Transverse colon (tissue), 4 donors: ENCODE measurements around the gene IL3RA. TPM values are rescaled to one million over a fixed set of nuclear protein-coding genes. Genes with fewer than 3 reads are reported as not detected.
A peak's percentile ranks its signal among the peaks of the same experiment; 100 is the strongest.

Experiments used
- DNase-seq: peaks from one replicate; pipeline ENCODE4 v3.0.0-alpha.2; 2019
- H3K27ac ChIP-seq, 4 donors: fragments of 200-600 bp; sonication (generic); 2 replicates each; pipeline ENCODE4 v1.5.1; 2016 to 2018; ENCODE audit warnings: inconsistent platforms in 4 of 4
- H3K27me3 ChIP-seq: fragments of 200-600 bp; sonication (generic); 2 replicates; pipeline ENCODE4 v1.5.1; 2017; ENCODE audit warnings: inconsistent platforms
- H3K36me3 ChIP-seq, 4 donors: fragments of 200-600 bp; sonication (generic); 2 replicates each; pipeline ENCODE4 v1.5.1; 2017 to 2019; ENCODE audit warnings: inconsistent platforms in 4 of 4
- H3K4me1 ChIP-seq, 4 donors: fragments of 200-600 bp; sonication (generic); 2 replicates each; pipeline ENCODE4 v1.5.1; 2017 to 2020; ENCODE audit warnings: inconsistent platforms in 4 of 4
- H3K4me3 ChIP-seq, 4 donors: fragments of 200-600 bp; sonication (generic); 1 replicate in 1 of 4; 2 replicates in 3 of 4; pipeline versions ENCODE4 v1.5.1 to v1.6.1; 2017 to 2019; ENCODE audit warnings: inconsistent platforms in 4 of 4
- H3K9me3 ChIP-seq, 2 donors: fragments of 200-600 bp; sonication (generic); 2 replicates each; pipeline ENCODE4 v1.5.1; 2017 to 2019; ENCODE audit warnings: inconsistent platforms in 2 of 2
- CTCF ChIP-seq, 5 experiments: fragments of 200-600 bp in 3 of 5; fragments of 450-650 bp in 2 of 5; sonication (generic) in 3 of 5; IDR thresholded peaks; 1 replicate in 2 of 5; 2 replicates in 3 of 5; pipeline ENCODE4 v1.5.1; 2016 to 2017; ENCODE audit warnings: antibody characterized with exemption in 5 of 5, inconsistent platforms in 3 of 5, mild to moderate bottlenecking in 2 of 5, moderate library complexity in 1 of 5
- EP300 ChIP-seq: sonication (generic); formaldehyde crosslinking; IDR thresholded peaks from one replicate; pipeline ENCODE4 v1.6.1; 2017; ENCODE audit warnings: antibody characterized with exemption, low read depth
- POLR2A ChIP-seq: fragments of 450-650 bp; IDR thresholded peaks from one replicate; pipeline ENCODE4 v1.6.1; 2016; ENCODE audit warnings: antibody characterized with exemption, mild to moderate bottlenecking, moderate library complexity
- POLR2AphosphoS5 ChIP-seq, 3 donors: sonication (generic); formaldehyde crosslinking; IDR thresholded peaks; one replicate each; pipeline ENCODE4 v1.6.1; 2016; ENCODE audit warnings: antibody characterized with exemption in 3 of 3
- WGBS, 2 donors: methylation state at CpG; one replicate each; pipeline ENCODE4 v1.1.5; 2018; ENCODE audit warnings: low coverage in 1 of 2; 5-methylcytosine and 5-hydroxymethylcytosine counted together
- in situ Hi-C, 4 donors: fragments of 200-750 bp; cut with MboI; loops; one replicate each; pipeline versions ENCODE4 v1.15.0 to v1.15.1; 2017; ENCODE audit warnings: low sequenced_read_pairs in 3 of 4, low pct_ligation_motif_present in 1 of 4, low pct_unique_long_range_greater_than_20kb in 1 of 4
- intact Hi-C: fragments of 100-400 bp; cut with DNase I; formaldehyde crosslinking; loops from one replicate; pipeline ENCODE4 v1.15.1; 2023; ENCODE audit warnings: low total_unique reads
- total RNA-seq, 4 donors: library from RNA; depleted of rRNA; stranded (reverse); fragments of >200 nt; gene quantifications; one replicate each; pipeline ENCODE4 v1.1.0, GENCODE V29; 2016

IL3RA gene
- total RNA-seq, 4 donors from 2014 or later, result 3.0 to 11.1 (median 5.8) TPM

DNA sequence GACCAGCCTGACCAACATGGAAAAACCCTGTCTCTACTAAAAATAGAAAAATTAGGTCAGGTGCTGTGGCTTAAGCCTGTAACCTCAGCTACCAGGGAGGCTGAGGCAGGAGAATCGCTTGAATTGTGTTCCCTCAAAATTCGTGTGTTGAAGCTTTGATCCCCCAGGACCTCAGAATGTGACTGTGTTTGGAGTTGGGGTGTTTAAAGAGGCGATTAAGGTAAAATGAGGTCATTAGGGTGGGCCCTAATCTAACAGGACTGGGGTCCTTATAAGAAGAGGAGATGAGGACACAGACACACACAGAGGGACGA, 31.8 kb downstream of the IL3RA start:
- 89% methylated on average over 4 of the region's 4 CpGs; no CpG with 5 or more reads in 1 of the 2 donors for WGBS, 2 donors
- TF ChIP-seq POLR2A, result no peak
- TF ChIP-seq POLR2AphosphoS5 (IDR thresholded peaks at IDR 0.05), result no peak
- no peak for TF ChIP-seq CTCF (IDR thresholded peaks at IDR 0.05)
- TF ChIP-seq EP300, result no peak
- H3K4me3 ChIP-seq, result no peak overlapping the region
- intact Hi-C loops (no loop called here), in situ Hi-C loops (no loop called here)
- no peaks in the 10 kb centered on the region for H3K9me3 ChIP-seq
- H3K27me3 ChIP-seq, result no peaks in the 10 kb centered on the region
- no peak overlapping the region for H3K27ac ChIP-seq
- no peak for DNase-seq
- no peaks in the 10 kb centered on the region for H3K36me3 ChIP-seq
- no peaks in the 10 kb centered on the region for H3K4me1 ChIP-seq

DNA sequence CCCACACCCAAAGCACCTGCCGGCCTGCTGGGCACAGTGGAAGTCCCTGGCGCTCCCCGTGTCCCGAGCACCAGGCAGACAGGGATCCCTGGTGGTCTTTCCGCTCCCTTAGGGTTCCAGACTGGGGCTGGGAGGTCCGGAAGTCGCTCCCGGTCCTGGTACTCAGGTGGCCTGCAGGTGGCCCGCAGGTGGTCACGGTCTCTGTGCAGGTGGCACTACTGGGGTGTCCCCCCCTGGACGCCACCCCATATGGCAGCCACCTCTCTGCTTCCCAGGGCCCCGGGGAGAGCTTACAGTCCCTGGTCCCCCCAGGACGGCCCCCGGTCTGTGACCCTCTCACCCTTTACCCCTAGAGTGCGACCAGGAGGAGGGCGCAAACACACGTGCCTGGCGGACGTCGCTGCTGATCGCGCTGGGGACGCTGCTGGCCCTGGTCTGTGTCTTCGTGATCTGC, 41.7 kb downstream of the IL3RA start:
- intact Hi-C loops, result no loop called here
- TF ChIP-seq CTCF (IDR thresholded peaks at IDR 0.05) (no peak), POLR2A (peak; percentile 8)
- WGBS, 2 donors, result 86% methylated on average over 22 of the region's 24 CpGs; no CpG with 5 or more reads in 1 of the 2 donors
- in situ Hi-C loops, result loop anchor here in 1 of 4 donors (25.0 kb wide), 1 partner anchor 209 kb away; the partner anchor contains the start of gene AKAP17A
- H3K9me3 ChIP-seq, result no peaks in the 10 kb centered on the region
- no peak overlapping the region for H3K4me3 ChIP-seq
- peaks cover 0 to 17% (median 2%) of the 10 kb centered on the region in 4 donors for H3K4me1 ChIP-seq
- no peak for DNase-seq
- no peak overlapping the region for H3K27ac ChIP-seq
- no peaks in the 10 kb centered on the region for H3K27me3 ChIP-seq
- H3K36me3 ChIP-seq, result no peaks in the 10 kb centered on the region

DNA sequence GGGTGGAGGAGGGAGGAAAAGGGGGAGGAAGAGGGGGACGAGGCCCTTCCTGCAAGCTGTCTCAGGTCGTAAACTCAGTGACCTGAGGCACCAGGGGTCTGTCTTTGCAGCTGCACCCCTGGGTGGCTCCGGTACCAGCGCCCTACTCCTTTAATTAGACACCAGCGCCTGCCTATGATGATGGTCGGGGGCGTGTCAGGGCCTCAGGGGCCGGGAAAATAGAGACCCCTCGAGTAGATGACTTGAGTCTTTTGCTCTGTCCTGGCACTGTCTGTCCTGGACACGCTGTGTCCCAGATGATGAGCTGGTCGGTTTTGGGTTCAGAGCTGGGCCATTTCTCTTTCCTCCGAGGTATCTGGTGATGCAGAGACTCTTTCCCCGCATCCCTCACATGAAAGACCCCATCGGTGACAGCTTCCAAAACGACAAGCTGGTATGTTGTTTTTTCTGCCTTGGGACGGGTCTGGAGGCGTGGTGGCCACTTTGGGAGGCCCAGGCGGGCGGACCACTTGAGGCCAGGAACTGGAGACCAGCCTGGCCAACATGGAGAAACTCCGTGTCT, 44.2 kb downstream of the IL3RA start:
- in situ Hi-C loops (loop anchor here in 1 of 4 donors (25.0 kb wide), 1 partner anchor 207 kb away; the partner anchor contains the start of gene AKAP17A), intact Hi-C loops (no loop called here)
- Histone ChIP-seq H3K4me3 (no peak overlapping the region), H3K9me3 (no peaks in the 10 kb centered on the region), H3K27me3 (no peaks in the 10 kb centered on the region), H3K36me3 (peaks cover 0 to 13% (median 5%) of the 10 kb centered on the region in 4 donors), H3K4me1 (peaks cover 0 to 17% (median 2%) of the 10 kb centered on the region in 4 donors), H3K27ac (peak overlapping the region in 2 of 4 donors; percentile 14 to 37)
- WGBS, 2 donors, result 50% methylated on average over 20 of the region's 20 CpGs; no CpG with 5 or more reads in 1 of the 2 donors
- DNase-seq, result no peak
- peak; percentile 29 for TF ChIP-seq POLR2A
- peak in 2 of 3 donors; percentile 33 to 40 for TF ChIP-seq POLR2AphosphoS5 (IDR thresholded peaks at IDR 0.05)
- no peak for TF ChIP-seq CTCF (IDR thresholded peaks at IDR 0.05)

DNA sequence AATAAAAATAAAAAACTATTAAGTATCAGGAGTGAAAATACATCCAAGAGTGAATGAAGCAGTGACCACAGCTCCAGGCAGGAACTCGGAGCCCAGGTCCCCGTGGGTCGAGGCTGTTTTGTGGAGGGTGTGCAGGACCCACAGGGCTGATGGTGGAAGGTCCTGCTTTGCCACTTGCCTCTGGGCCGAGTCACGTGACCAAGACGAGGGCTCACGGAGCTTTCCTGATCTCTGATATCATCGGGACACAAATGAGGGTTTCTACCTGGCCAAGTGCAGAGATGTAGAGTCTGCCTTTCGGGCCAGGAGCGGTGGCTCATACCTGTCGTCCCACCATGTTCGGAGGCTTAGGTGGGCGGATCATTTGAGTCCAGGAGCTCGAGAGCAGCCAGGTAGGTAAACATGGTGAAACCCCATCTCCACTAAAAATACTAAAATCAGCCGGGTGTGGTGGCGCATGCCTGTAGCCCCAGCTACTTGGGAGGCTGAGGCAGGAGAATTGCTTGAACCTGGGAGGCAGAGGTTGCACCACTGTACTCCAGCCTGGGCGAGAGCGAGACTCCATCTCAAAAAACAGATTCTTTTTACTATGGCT, 48.2 kb downstream of the IL3RA start:
- H3K36me3 ChIP-seq, result peaks cover 1 to 53% (median 29%) of the 10 kb centered on the region in 4 donors
- TF ChIP-seq CTCF (IDR thresholded peaks at IDR 0.05) (no peak), EP300 (no peak), POLR2A (peak; percentile 5), POLR2AphosphoS5 (IDR thresholded peaks at IDR 0.05) (peak in 2 of 3 donors; percentile 21 to 55)
- no peaks in the 10 kb centered on the region for H3K9me3 ChIP-seq
- no peaks in the 10 kb centered on the region for H3K27me3 ChIP-seq
- in situ Hi-C loops (loop anchor here in 1 of 4 donors (25.0 kb wide), 1 partner anchor 203 kb away; the partner anchor contains the start of gene AKAP17A), intact Hi-C loops (no loop called here)
- WGBS, 2 donors, result 77 to 93% methylated on average over 7 to 18 of the region's 18 CpGs
- peaks cover 0 to 34% (median 17%) of the 10 kb centered on the region in 4 donors for H3K4me1 ChIP-seq
- DNase-seq, result no peak
- H3K4me3 ChIP-seq, result no peak overlapping the region
- no peak overlapping the region for H3K27ac ChIP-seq
